Psoas muscle (tissue), 8 donors: Measurements from ENCODE around the gene HECW1. TPM values are rescaled to one million over a fixed set of nuclear protein-coding genes. Genes with fewer than 3 reads are reported as not detected.
A peak's percentile ranks its signal among the peaks of the same experiment; 100 is the strongest.

ENCODE experiments used
- ATAC-seq, 4 donors: fragments of 200-7000 bp; cut with Tn5 transposase; one replicate each; pipeline ENCODE4 v1.9.1; 2020; ENCODE audit warnings: moderate library complexity in 3 of 4, mild to moderate bottlenecking in 2 of 4
- DNase-seq, 2 donors: peaks; one replicate each; pipeline ENCODE4 v3.0.0-alpha.2; 2020
- H3K27ac ChIP-seq: fragments of 200-600 bp; one replicate; pipeline ENCODE4 v1.8.0; 2022
- H3K27me3 ChIP-seq, 3 donors: fragments of 200-600 bp in 1 of 3; one replicate each; pipeline versions ENCODE4 v1.6.1 to v1.8.0; 2013 to 2022; ENCODE audit warnings: low read length in 2 of 3, mild to moderate bottlenecking in 2 of 3, moderate library complexity in 1 of 3; ENCODE audit not compliant: insufficient read depth in 3 of 3
- H3K36me3 ChIP-seq, 2 donors: fragments of 200-600 bp in 1 of 2; one replicate each; pipeline versions ENCODE4 v1.6.1 to v1.8.0; 2013 to 2022; ENCODE audit warnings: low read depth in 1 of 2, mild to moderate bottlenecking in 1 of 2, moderate library complexity in 1 of 2; ENCODE audit not compliant: insufficient read depth in 1 of 2
- H3K4me1 ChIP-seq: fragments of 200-600 bp; one replicate; pipeline ENCODE4 v1.8.0; 2022
- H3K4me3 ChIP-seq: fragments of 200-600 bp; one replicate; pipeline ENCODE4 v1.8.0; 2022; ENCODE audit warnings: mild to moderate bottlenecking
- H3K9me3 ChIP-seq: fragments of 200-600 bp; one replicate; pipeline ENCODE4 v1.8.0; 2022
- WGBS, 3 donors: extraction: QIAGEN DNeasy Blood & Tissue Kit; methylation state at CpG; one replicate each; pipeline versions ENCODE4 v1.1.6 to v1.1.7; 2013; 5-methylcytosine and 5-hydroxymethylcytosine counted together
- intact Hi-C, 2 donors: fragments of 100-400 bp; cut with DNase I; formaldehyde crosslinking; loops; one replicate each; pipeline versions ENCODE4 v1.11.0 to v1.14.2; 2022
- polyA plus RNA-seq, 3 donors: library from polyadenylated mRNA; stranded (reverse); fragments of 200-250 nt; gene quantifications; one replicate each; pipeline ENCODE4 v1.2.3, GENCODE V29; 2013
- total RNA-seq, 4 donors: library from RNA; stranded (reverse); fragmentation: NEBNext Ultra II Directional in 2 of 4; extraction: Animal tissue kit (Norgen Biotek cat#: 25700) in 2 of 4; gene quantifications; one replicate each; pipeline versions ENCODE4 v1.2.1 to v1.2.4, GENCODE V29; 2021 to 2023
- TF ChIP-seq, protein P1 (sequence below): fragments of 200-600 bp; IDR thresholded peaks from one replicate; pipeline ENCODE4 v1.8.0; 2022; ENCODE audit warnings: antibody characterized with exemption
- donor health status: healthy with polysubstance abuse.
- donor health status: DM: no; HTN: no; CAD: no; lungs with moderate emphysema.
- donor health status: Bipolar disorder and iron deficiency.
- donor health status: healthy.
- donor health status: DM: yes; HTN: yes; CAD: no.
- donor health status: DM: no; HTN: no; CAD: no.
- donor health status: DM: no; HTN: no; CAD: no.
- donor health status: DM: yes; HTN: yes; CAD: no.

The HECW1 gene
- total and polyA plus RNA-seq, 7 donors, result 0.07 to 2.8 (median 1.0) TPM

DNA sequence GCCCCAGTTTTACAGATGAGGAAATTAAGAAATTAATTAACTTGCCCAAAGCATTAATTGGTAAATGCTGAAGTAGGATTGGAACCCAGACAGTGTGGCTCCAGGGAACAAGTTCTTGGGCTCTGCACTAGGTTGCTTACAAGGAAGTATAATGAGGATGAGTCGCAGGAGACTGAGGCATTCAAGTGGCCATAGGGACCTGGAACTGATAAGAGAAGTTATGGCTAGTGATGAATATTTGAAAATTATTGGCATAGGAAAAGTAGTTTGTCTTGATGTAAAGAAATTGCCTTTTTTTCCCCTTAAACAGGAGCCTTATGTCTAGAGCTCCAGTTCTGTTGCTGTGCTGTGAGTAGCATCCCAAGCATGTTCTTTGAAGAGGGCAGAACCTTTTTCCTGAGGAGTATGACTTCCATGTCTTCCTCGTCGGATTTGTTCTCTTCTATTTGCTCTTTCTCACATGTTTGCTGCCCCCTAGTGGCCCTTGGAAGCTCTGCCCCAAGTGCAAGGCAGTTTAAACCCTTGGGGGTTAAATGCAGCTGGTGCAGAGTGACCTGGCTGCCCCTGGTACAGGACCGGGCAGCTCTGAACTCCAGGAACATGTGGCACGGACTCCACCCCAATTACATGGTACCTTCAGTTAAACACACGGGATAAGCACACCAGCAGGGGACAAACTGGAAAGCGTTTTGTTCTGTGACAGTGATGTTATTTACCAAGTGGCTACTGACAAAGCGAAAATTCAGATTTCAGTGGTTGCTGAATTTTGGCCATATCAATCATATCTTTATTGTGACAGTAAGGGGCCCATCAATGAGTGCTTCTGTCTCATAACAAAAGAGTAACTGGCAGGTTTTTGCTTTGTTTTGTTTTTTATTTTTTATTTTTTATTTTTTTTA is 148.8 kb downstream of the HECW1 start:
- H3K4me1 ChIP-seq, result no peaks in the 10 kb centered on the region
- H3K27ac ChIP-seq, result no peak overlapping the region
- H3K4me3 ChIP-seq, result no peak overlapping the region
- TF ChIP-seq, protein P1, sequence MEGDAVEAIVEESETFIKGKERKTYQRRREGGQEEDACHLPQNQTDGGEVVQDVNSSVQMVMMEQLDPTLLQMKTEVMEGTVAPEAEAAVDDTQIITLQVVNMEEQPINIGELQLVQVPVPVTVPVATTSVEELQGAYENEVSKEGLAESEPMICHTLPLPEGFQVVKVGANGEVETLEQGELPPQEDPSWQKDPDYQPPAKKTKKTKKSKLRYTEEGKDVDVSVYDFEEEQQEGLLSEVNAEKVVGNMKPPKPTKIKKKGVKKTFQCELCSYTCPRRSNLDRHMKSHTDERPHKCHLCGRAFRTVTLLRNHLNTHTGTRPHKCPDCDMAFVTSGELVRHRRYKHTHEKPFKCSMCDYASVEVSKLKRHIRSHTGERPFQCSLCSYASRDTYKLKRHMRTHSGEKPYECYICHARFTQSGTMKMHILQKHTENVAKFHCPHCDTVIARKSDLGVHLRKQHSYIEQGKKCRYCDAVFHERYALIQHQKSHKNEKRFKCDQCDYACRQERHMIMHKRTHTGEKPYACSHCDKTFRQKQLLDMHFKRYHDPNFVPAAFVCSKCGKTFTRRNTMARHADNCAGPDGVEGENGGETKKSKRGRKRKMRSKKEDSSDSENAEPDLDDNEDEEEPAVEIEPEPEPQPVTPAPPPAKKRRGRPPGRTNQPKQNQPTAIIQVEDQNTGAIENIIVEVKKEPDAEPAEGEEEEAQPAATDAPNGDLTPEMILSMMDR, result peak; percentile 84
- no peaks in the 10 kb centered on the region for H3K27me3 ChIP-seq
- intact Hi-C loops, result loop anchor here (2.0 to 5.0 kb wide), 3 partner anchors 319 to 1319 kb away; no protein-coding TSS in a partner anchor
- ATAC-seq (peak; percentile 69 to 85 (median 78)), DNase-seq (peak; percentile 54 to 72)
- H3K36me3 ChIP-seq, result no peaks in the 10 kb centered on the region
- 20 to 25% (median 21%) methylated on average over 8 of the region's 8 CpGs for WGBS, 3 donors
- no peaks in the 10 kb centered on the region for H3K9me3 ChIP-seq

DNA sequence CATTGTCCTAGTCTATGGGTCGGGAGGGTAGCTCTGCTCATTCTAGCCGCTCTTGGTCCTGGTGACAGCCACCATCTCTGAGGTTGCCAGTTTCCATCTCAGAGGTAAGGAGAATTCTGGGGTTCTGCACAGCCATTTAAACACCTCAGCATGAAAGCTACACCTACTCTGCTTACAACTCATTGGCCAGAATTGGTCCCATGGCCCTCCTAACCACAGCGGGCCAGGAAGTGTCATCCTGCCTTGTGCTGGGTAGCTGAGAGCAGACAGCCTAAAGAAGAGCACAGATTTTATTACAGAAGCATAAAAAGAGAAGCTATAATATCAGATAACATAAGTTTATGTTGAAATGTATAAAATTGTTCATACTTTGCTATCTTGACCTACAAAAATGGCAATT is 152.7 kb downstream of the HECW1 start:
- no peak overlapping the region for H3K27ac ChIP-seq
- 85 to 94% (median 90%) methylated on average over 3 of the region's 3 CpGs for WGBS, 3 donors
- H3K4me3 ChIP-seq, result no peak overlapping the region
- DNase-seq (no peak), ATAC-seq (no peak)
- H3K9me3 ChIP-seq, result no peaks in the 10 kb centered on the region
- H3K4me1 ChIP-seq, result no peaks in the 10 kb centered on the region
- H3K27me3 ChIP-seq, result no peaks in the 10 kb centered on the region
- TF ChIP-seq, protein P1, result no peak
- intact Hi-C loops, result no loop called here
- no peaks in the 10 kb centered on the region for H3K36me3 ChIP-seq

DNA sequence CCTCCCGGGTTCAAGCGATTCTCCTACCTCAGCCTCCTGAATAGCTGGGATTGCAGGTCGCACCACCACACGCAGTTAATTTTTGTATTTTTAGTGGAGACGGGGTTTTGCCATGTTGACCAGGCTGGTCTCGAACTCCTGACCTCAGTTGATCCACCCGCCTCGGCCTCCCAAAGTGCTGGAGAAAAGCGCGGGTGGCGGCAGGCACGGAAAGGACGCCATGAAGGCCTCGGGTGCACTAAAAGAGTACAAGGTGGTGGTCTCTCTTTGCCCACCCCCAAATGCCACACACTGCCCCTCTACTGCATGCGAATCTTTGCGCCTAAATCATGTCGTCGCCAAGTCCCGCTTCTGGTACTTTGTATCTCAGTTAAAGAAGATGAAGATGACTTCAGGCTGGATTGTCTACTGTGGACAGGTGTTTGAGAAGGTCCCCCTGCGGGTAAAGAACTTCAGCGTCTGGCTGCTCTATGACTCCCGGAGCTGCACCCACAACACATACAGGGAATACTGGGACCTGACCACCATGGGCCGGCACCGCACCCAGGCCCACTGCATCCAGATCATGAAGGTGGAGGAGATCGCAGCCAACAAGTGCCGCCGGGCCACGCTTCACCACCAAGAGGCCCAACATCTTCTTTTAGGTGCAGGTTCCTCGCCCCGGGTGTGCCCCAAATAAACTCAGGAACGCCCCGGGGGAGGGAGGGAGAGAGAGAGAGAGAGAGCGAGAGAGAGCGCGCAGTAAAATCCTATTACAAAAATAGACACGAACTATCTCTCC is 161.7 kb downstream of the HECW1 start:
- H3K27ac ChIP-seq, result no peak overlapping the region
- TF ChIP-seq, protein P1, result no peak
- 95 to 96% (median 96%) methylated on average over 36 of the region's 36 CpGs for WGBS, 3 donors
- peaks cover 4% of the 10 kb centered on the region for H3K9me3 ChIP-seq
- no peak for DNase-seq
- ATAC-seq, result no peak
- no peaks in the 10 kb centered on the region for H3K27me3 ChIP-seq
- no peak overlapping the region for H3K4me3 ChIP-seq
- intact Hi-C loops, result no loop called here
- H3K4me1 ChIP-seq, result peaks cover 7% of the 10 kb centered on the region
- no peaks in the 10 kb centered on the region for H3K36me3 ChIP-seq

- H3K36me3 ChIP-seq, result no peaks in the 10 kb centered on the region
- H3K4me3 ChIP-seq, result no peak overlapping the region
- TF ChIP-seq, protein P1, result no peak
- DNase-seq (no peak), ATAC-seq (no peak)
- H3K9me3 ChIP-seq, result peaks cover 4% of the 10 kb centered on the region
- intact Hi-C loops, result no loop called here
- no peaks in the 10 kb centered on the region for H3K27me3 ChIP-seq
- H3K4me1 ChIP-seq, result peaks cover 7% of the 10 kb centered on the region
- WGBS, 3 donors, result 81 to 87% (median 81%) methylated on average over 3 of the region's 3 CpGs
- H3K27ac ChIP-seq, result no peak overlapping the region
Observed at GRCh38 chr7:43274752-43275151, 162.3 kb downstream of the HECW1 start.
